K562 (cell line): ENCODE results near the gene GPHN. TPM values are rescaled to one million over a fixed set of nuclear protein-coding genes. Genes with fewer than 3 reads are reported as not detected.

ENCODE experiments used
- ATAC-seq: fragments of 200-7000 bp; cut with Tn5 transposase; 3 replicates; pipeline ENCODE4 v1.9.1; 2020; ENCODE audit warnings: moderate library complexity
- BruUV-seq: library from RNA; stranded (reverse); fragments of 400-500 nt; replicated peaks from 2 replicates; lab custom pipeline; 2021; lab: Mats Ljungman, UMichigan
- CTCF ChIA-PET: fragments of 300-600 bp; formaldehyde crosslinking; extraction: SDS; loops from one replicate; lab custom pipeline; 2021; ENCODE audit warnings: low intra/inter-chr PET ratio; lab: Yijun Ruan, JAX
- POLR2A ChIA-PET: fragments of 300-600, 350-650 bp; sonication (Branson Sonifier 250); formaldehyde crosslinking; extraction: SDS; loops from one replicate; lab custom pipeline; 2021; ENCODE audit warnings: antibody characterized with exemption, inconsistent platforms; lab: Yijun Ruan, JAX
- DNase-seq, 4 experiments: peaks; one replicate each; pipeline versions ENCODE4 v3.0.0 to v3.0.0-alpha.2; 2011 to 2018; ENCODE audit warnings: low spot score in 3 of 4, mixed read lengths in 3 of 4; ENCODE audit errors: extremely low read depth in 1 of 4
- FAIRE-seq: peaks from 2 replicates; lab custom pipeline; 2011; peaks lifted over from hg19 to GRCh38; lab: Jason Lieb, UNC
- H2AFZ ChIP-seq: 2 replicates; pipeline ENCODE4 v1.6.0; 2011; ENCODE audit warnings: low read depth, low read length, control low read depth, inconsistent platforms
- H3K27ac ChIP-seq: fragments of 200-600 bp; 3 replicates; pipeline ENCODE4 v1.8.0; 2011; ENCODE audit warnings: low read depth, mild to moderate bottlenecking, control low read depth, inconsistent platforms, low read length, moderate library complexity, mixed read lengths; ENCODE audit errors: extremely low read depth
- H3K27me3 ChIP-seq, 2 experiments: fragments of 300-600 bp in 1 of 2; 2 replicates in 1 of 2; 3 replicates in 1 of 2; pipeline versions ENCODE4 v1.6.0 to v1.8.0; 2011; ENCODE audit warnings: inconsistent platforms in 2 of 2, low read length in 2 of 2, mild to moderate bottlenecking in 1 of 2, mixed read lengths in 1 of 2, moderate library complexity in 1 of 2; ENCODE audit not compliant: control insufficient read depth in 2 of 2, insufficient read depth in 2 of 2
- H3K36me3 ChIP-seq: fragments of 300-600 bp; 3 replicates; pipeline ENCODE4 v1.8.0; 2011; ENCODE audit warnings: mild to moderate bottlenecking, low read length, inconsistent platforms; ENCODE audit not compliant: control insufficient read depth, insufficient read depth
- H3K4me1 ChIP-seq, 2 experiments: fragments of 200-600 bp in 1 of 2; replicated peaks in 1 of 2; 2 replicates in 1 of 2; 3 replicates in 1 of 2; pipeline versions ENCODE4 v1.5.1 to v1.8.0; 2011; ENCODE audit warnings: inconsistent platforms in 2 of 2, low read length in 2 of 2, mild to moderate bottlenecking in 1 of 2, mixed read lengths in 1 of 2, moderate library complexity in 1 of 2; ENCODE audit not compliant: control insufficient read depth in 2 of 2, insufficient read depth in 2 of 2
- H3K4me2 ChIP-seq: 2 replicates; pipeline ENCODE4 v1.6.1; 2011; ENCODE audit warnings: low read length, control low read depth, inconsistent platforms, mixed read lengths; ENCODE audit not compliant: insufficient read depth
- H3K4me3 ChIP-seq: fragments of 200-600 bp; sonication (generic), shearing (Covaris generic); 2 replicates; pipeline ENCODE4 v1.5.1; 2016; ENCODE audit warnings: control low read depth, inconsistent platforms
- H3K79me2 ChIP-seq: fragments of 200-600 bp; 3 replicates; pipeline ENCODE4 v1.8.0; 2011; ENCODE audit warnings: low read length, inconsistent platforms; ENCODE audit not compliant: control insufficient read depth, insufficient read depth
- H3K9ac ChIP-seq, 2 experiments: 2 replicates each; pipeline versions ENCODE4 v1.6.0 to v1.6.1; 2011; ENCODE audit warnings: low read depth in 2 of 2, low read length in 2 of 2, control low read depth in 1 of 2, inconsistent platforms in 1 of 2, mild to moderate bottlenecking in 1 of 2, mixed read lengths in 1 of 2; ENCODE audit not compliant: insufficient read depth in 1 of 2
- H3K9me1 ChIP-seq: one replicate; pipeline ENCODE4 v1.6.0; 2011; ENCODE audit warnings: inconsistent platforms, mild to moderate bottlenecking, low read length, moderate library complexity; ENCODE audit not compliant: control insufficient read depth, insufficient read depth
- H3K9me3 ChIP-seq: replicated peaks from 2 replicates; pipeline ENCODE4 v1.5.1; 2011; ENCODE audit warnings: low read depth, low read length, inconsistent platforms; ENCODE audit not compliant: control insufficient read depth, insufficient read depth
- H4K20me1 ChIP-seq: replicated peaks from 2 replicates; pipeline ENCODE4 v1.6.1; 2011; ENCODE audit warnings: low read length, inconsistent platforms, mixed read lengths; ENCODE audit not compliant: control insufficient read depth, insufficient read depth
- ELF4 ChIP-seq: fragments of 450-650 bp; formaldehyde crosslinking; IDR thresholded peaks from 2 replicates; pipeline ENCODE4 v1.4.0; 2022; ENCODE audit warnings: missing genetic modification characterization
- KLF1 ChIP-seq: fragments of 450-650 bp; IDR thresholded peaks from 2 replicates; pipeline ENCODE4 v1.6.1; 2016; ENCODE audit warnings: missing genetic modification characterization, missing compliant biosample characterization
- RFX5 ChIP-seq: IDR thresholded peaks from 2 replicates; pipeline ENCODE4 v1.6.1; 2011; ENCODE audit warnings: low read depth, mild to moderate bottlenecking, improper control_type of control experiment, low read length
- THRAP3 ChIP-seq: fragments of 450-650 bp; IDR thresholded peaks from 2 replicates; pipeline ENCODE4 v1.6.1; 2016; ENCODE audit warnings: mild to moderate bottlenecking, inconsistent platforms, borderline replicate concordance
- ZNF121 ChIP-seq: sonication (generic); formaldehyde crosslinking; conservative IDR thresholded peaks from 2 replicates; pipeline ENCODE4 v1.8.0; 2022; ENCODE audit warnings: missing genetic modification reagents
- ZNF274 ChIP-seq: IDR thresholded peaks from 2 replicates; pipeline ENCODE4 v1.6.1; 2011; ENCODE audit warnings: low read depth, mild to moderate bottlenecking, low read length, moderate library complexity, borderline replicate concordance
- WGBS: fragments of 100-300 bp; shearing (Covaris generic); methylation state at CpG from one replicate; pipeline ENCODE4 v1.1.6; 2016; ENCODE audit warnings: low coverage, mixed read lengths; ENCODE audit not compliant: insufficient coverage; ENCODE audit errors: missing lambda C conversion rate; 5-methylcytosine and 5-hydroxymethylcytosine counted together
- in situ Hi-C: fragments of 300-500 bp; cut with MboI; formaldehyde crosslinking; loops from 4 replicates; pipeline ENCODE4 v1.15.0; 2018; ENCODE audit warnings: inconsistent platforms, mixed read lengths
- intact Hi-C: fragments of 100-400 bp; cut with micrococcal nuclease; formaldehyde crosslinking; loops from 2 replicates; pipeline ENCODE4 v1.14.2; 2022
- polyA plus RNA-seq, 8 experiments: library from polyadenylated mRNA; depleted of rRNA in 4 of 8; stranded (reverse) in 5 of 8; unstranded in 3 of 8; fragments of >200 nt; fragmentation: Nextera tagmentation in 2 of 8; fragmentation: Illumina TruSeq in 1 of 8; extraction: Ambion mirVana in 2 of 8; extraction: Trizol in 1 of 8; gene quantifications; 2 replicates each; pipeline versions ENCODE4 v1.2.1 to v1.2.3, GENCODE V29; 2011 to 2014; ENCODE audit warnings: inconsistent platforms in 1 of 8, missing spikeins in 1 of 8
- total RNA-seq, 7 experiments: library from RNA; depleted of rRNA in 6 of 7; stranded (reverse); fragments of >200 nt in 6 of 7; fragmentation: Illumina TruSeq in 2 of 7; extraction: Trizol in 2 of 7; gene quantifications; 2 replicates each; pipeline versions ENCODE4 v1.2.1 to v1.2.3, GENCODE V29; 2011 to 2021; ENCODE audit warnings: low replicate concordance in 1 of 7
- TF ChIP-seq, protein P1 (sequence below): fragments of 150-350 bp; IDR thresholded peaks from 2 replicates; pipeline ENCODE4 v1.6.1; 2014; ENCODE audit warnings: low read depth, mild to moderate bottlenecking, low read length, borderline replicate concordance
- TF ChIP-seq, protein P2 (sequence below): fragments of 450-650 bp; formaldehyde crosslinking; IDR thresholded peaks from 2 replicates; pipeline ENCODE4 v1.4.0; 2020; ENCODE audit warnings: mild to moderate bottlenecking, moderate library complexity
- TF ChIP-seq, protein P3 (sequence below): fragments of 200-400 bp; formaldehyde crosslinking; IDR thresholded peaks from 2 replicates; pipeline ENCODE4 v1.6.1; 2017; ENCODE audit warnings: mild to moderate bottlenecking, low read depth, low read length, moderate library complexity

Gene GPHN
- total and polyA plus RNA-seq, 9 of the 15 experiments (the other 6 are each of a cell fraction or from before 2014, with no cell fraction given) = 5.9 to 16.0 (median 11.4) TPM

DNA sequence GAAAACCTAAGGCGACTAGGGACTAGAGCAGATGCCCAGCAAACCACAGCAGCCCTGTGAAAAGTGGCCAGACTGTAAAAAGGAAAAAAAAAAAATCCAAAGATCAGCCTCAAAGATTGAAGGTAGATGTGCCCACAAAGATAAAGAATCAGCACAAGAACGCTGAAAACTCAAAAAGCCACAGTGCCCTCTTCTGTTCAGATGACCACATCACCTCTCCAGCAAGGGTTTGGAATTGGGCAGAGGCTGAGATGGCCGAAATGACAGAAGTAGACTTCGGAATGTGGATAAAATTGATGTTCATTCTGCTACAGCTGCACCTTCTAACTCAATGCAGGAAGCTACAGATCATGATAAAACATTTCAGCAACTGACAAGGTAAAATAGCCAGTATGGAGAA lies 154.4 kb downstream of the GPHN start:
- H3K36me3 ChIP-seq = no peaks in the 10 kb centered on the region
- WGBS = 38% methylated on average over 2 of the region's 4 CpGs
- H2AFZ ChIP-seq = no peak overlapping the region
- no peak overlapping the region for H3K9ac ChIP-seq
- POLR2A ChIA-PET = no interaction called here
- H3K9me1 ChIP-seq = no peaks in the 10 kb centered on the region
- no peak overlapping the region for H3K4me2 ChIP-seq
- TF ChIP-seq RFX5 = no peak
- TF ChIP-seq THRAP3 = no peak
- TF ChIP-seq ELF4 (CRISPR knock-in tag) = no peak
- TF ChIP-seq ZNF274 = no peak
- TF ChIP-seq ZNF121 = no peak
- intact Hi-C loops (no loop called here), in situ Hi-C loops (no loop called here)
- no TSS peak for BruUV-seq
- no peaks in the 10 kb centered on the region for H4K20me1 ChIP-seq
- no peak overlapping the region for H3K27ac ChIP-seq
- no peaks in the 10 kb centered on the region for H3K4me1 ChIP-seq
- no peak for DNase-seq
- no peaks in the 10 kb centered on the region for H3K27me3 ChIP-seq
- H3K9me3 ChIP-seq = no peaks in the 10 kb centered on the region
- no peak for FAIRE-seq
- H3K79me2 ChIP-seq = no peaks in the 10 kb centered on the region
- ATAC-seq = no peak
- no peak overlapping the region for H3K4me3 ChIP-seq
- CTCF ChIA-PET = no interaction called here

DNA sequence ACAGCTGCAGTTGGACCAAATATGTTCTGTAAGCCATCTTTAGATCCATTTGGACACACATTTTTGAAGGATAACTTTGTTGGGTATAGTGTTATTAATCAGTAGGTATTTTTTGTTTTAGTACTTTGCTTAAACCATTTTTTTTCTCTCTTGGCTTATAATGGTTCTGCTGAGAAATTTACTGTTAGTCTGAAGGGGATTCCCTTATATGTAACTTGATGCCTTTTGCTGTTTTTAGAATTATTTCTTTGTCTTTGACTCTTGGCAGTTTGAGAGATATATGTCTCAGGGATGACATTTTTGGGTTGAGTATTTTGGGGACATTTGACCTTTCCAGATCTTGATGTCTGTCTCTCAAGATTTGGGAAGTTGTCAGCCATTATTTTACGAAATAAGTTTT lies 169.8 kb downstream of the GPHN start:
- Histone ChIP-seq H2AFZ (no peak overlapping the region), H3K36me3 (no peaks in the 10 kb centered on the region), H3K4me3 (no peak overlapping the region), H3K27ac (no peak overlapping the region), H4K20me1 (no peaks in the 10 kb centered on the region), H3K79me2 (peaks cover 3% of the 10 kb centered on the region; the same call in 1 of the 3 replicates), H3K4me1 (no peaks in the 10 kb centered on the region), H3K9me3 (no peaks in the 10 kb centered on the region; the same call in none of the 2 replicates), H3K9me1 (no peaks in the 10 kb centered on the region), H3K9ac (no peak overlapping the region), H3K4me2 (no peak overlapping the region), H3K27me3 (no peaks in the 10 kb centered on the region)
- ChIA-PET CTCF (no interaction called here), POLR2A (no interaction called here)
- in situ Hi-C loops = no loop called here
- FAIRE-seq (no peak), ATAC-seq (no peak), DNase-seq (no peak)
- intact Hi-C loops = no loop called here
- WGBS = 63% methylated on average over 1 of the region's 1 CpG
- BruUV-seq = no TSS peak
- TF ChIP-seq, protein P1, sequence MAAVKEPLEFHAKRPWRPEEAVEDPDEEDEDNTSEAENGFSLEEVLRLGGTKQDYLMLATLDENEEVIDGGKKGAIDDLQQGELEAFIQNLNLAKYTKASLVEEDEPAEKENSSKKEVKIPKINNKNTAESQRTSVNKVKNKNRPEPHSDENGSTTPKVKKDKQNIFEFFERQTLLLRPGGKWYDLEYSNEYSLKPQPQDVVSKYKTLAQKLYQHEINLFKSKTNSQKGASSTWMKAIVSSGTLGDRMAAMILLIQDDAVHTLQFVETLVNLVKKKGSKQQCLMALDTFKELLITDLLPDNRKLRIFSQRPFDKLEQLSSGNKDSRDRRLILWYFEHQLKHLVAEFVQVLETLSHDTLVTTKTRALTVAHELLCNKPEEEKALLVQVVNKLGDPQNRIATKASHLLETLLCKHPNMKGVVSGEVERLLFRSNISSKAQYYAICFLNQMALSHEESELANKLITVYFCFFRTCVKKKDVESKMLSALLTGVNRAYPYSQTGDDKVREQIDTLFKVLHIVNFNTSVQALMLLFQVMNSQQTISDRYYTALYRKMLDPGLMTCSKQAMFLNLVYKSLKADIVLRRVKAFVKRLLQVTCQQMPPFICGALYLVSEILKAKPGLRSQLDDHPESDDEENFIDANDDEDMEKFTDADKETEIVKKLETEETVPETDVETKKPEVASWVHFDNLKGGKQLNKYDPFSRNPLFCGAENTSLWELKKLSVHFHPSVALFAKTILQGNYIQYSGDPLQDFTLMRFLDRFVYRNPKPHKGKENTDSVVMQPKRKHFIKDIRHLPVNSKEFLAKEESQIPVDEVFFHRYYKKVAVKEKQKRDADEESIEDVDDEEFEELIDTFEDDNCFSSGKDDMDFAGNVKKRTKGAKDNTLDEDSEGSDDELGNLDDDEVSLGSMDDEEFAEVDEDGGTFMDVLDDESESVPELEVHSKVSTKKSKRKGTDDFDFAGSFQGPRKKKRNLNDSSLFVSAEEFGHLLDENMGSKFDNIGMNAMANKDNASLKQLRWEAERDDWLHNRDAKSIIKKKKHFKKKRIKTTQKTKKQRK = no peak
- TF ChIP-seq KLF1 (tag) = no peak
- TF ChIP-seq, protein P2, sequence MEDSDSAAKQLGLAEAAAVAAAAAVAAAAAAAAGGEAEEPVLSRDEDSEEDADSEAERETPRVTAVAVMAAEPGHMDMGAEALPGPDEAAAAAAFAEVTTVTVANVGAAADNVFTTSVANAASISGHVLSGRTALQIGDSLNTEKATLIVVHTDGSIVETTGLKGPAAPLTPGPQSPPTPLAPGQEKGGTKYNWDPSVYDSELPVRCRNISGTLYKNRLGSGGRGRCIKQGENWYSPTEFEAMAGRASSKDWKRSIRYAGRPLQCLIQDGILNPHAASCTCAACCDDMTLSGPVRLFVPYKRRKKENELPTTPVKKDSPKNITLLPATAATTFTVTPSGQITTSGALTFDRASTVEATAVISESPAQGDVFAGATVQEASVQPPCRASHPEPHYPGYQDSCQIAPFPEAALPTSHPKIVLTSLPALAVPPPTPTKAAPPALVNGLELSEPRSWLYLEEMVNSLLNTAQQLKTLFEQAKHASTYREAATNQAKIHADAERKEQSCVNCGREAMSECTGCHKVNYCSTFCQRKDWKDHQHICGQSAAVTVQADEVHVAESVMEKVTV (CRISPR knock-in tag) = no peak
- TF ChIP-seq, protein P3, sequence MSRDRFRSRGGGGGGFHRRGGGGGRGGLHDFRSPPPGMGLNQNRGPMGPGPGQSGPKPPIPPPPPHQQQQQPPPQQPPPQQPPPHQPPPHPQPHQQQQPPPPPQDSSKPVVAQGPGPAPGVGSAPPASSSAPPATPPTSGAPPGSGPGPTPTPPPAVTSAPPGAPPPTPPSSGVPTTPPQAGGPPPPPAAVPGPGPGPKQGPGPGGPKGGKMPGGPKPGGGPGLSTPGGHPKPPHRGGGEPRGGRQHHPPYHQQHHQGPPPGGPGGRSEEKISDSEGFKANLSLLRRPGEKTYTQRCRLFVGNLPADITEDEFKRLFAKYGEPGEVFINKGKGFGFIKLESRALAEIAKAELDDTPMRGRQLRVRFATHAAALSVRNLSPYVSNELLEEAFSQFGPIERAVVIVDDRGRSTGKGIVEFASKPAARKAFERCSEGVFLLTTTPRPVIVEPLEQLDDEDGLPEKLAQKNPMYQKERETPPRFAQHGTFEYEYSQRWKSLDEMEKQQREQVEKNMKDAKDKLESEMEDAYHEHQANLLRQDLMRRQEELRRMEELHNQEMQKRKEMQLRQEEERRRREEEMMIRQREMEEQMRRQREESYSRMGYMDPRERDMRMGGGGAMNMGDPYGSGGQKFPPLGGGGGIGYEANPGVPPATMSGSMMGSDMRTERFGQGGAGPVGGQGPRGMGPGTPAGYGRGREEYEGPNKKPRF = no peak
